ENCODE results near the gene TTC29. TPM values are rescaled to one million over a fixed set of nuclear protein-coding genes. Genes with fewer than 3 reads are reported as not detected.
A peak's percentile ranks its signal among the peaks of the same experiment; 100 is the strongest.
"Not testable (repeated sequence)": the region's sequence is repeated elsewhere in the genome, so short reads cannot be mapped to it uniquely, and the experiment has no call there.

The TTC29 gene
- total and polyA plus RNA-seq, 2 donors (not counting 1 experiment from before 2014, with no cell fraction given), result 0.03 TPM; not detected in 1

GRCh38 chr4:146742416-146742815 is 203.2 kb downstream of the TTC29 start:
- H3K9me3 ChIP-seq (ENCODE audit: control insufficient read depth, insufficient read depth, low read depth, low read length), result no peaks in the 10 kb centered on the region
- no peak overlapping the region for H3K9ac ChIP-seq (ENCODE audit: insufficient read depth, low read length)
- no peak overlapping the region for H2AFZ ChIP-seq (ENCODE audit: low read length)
- H3K79me2 ChIP-seq (ENCODE audit: control insufficient read depth, insufficient read depth, low read length), result no peaks in the 10 kb centered on the region
- no peak overlapping the region for H3K4me2 ChIP-seq (ENCODE audit: extremely low read depth, insufficient read depth, low read length)
- no peak overlapping the region for H3K4me3 ChIP-seq (replicated peaks in 1 of 4; ENCODE audit: control extremely low read depth in 1 of 4, insufficient read depth in 1 of 4, low read depth in 3 of 4, low read length in 4 of 4)
- no peaks in the 10 kb centered on the region for H3K36me3 ChIP-seq (ENCODE audit: control insufficient read depth, insufficient read depth, low read length)
- no peak overlapping the region for H3K27ac ChIP-seq (ENCODE audit: insufficient read depth, low read length)
- H3K4me1 ChIP-seq (ENCODE audit: control insufficient read depth, extremely low read depth, insufficient read depth, low read length), result no peaks in the 10 kb centered on the region
- no peaks in the 10 kb centered on the region for H4K20me1 ChIP-seq (ENCODE audit: control insufficient read depth, extremely low read depth, insufficient read depth, low read length)
- TF ChIP-seq, protein P1, sequence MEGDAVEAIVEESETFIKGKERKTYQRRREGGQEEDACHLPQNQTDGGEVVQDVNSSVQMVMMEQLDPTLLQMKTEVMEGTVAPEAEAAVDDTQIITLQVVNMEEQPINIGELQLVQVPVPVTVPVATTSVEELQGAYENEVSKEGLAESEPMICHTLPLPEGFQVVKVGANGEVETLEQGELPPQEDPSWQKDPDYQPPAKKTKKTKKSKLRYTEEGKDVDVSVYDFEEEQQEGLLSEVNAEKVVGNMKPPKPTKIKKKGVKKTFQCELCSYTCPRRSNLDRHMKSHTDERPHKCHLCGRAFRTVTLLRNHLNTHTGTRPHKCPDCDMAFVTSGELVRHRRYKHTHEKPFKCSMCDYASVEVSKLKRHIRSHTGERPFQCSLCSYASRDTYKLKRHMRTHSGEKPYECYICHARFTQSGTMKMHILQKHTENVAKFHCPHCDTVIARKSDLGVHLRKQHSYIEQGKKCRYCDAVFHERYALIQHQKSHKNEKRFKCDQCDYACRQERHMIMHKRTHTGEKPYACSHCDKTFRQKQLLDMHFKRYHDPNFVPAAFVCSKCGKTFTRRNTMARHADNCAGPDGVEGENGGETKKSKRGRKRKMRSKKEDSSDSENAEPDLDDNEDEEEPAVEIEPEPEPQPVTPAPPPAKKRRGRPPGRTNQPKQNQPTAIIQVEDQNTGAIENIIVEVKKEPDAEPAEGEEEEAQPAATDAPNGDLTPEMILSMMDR (conservative IDR thresholded peaks at IDR 0.05 in 1 of 2, IDR thresholded peaks at IDR 0.05 in 1 of 2; ENCODE audit: low read depth in 1 of 2, low read length in 2 of 2), result no peak
- no peak for TF ChIP-seq EZH2 (IDR thresholded peaks at IDR 0.05; ENCODE audit: low read length, missing control alignments)
- no peaks in the 10 kb centered on the region for H3K27me3 ChIP-seq (ENCODE audit: control insufficient read depth, insufficient read depth, low read length)
- DNase-seq (ENCODE audit: low read depth in 2 of 2), result peak in 1 of 2 donors; percentile 19

- Histone ChIP-seq H3K27me3 (ENCODE audit: control insufficient read depth, insufficient read depth, low read length) (no peaks in the 10 kb centered on the region), H3K4me3 (replicated peaks in 1 of 4; ENCODE audit: control extremely low read depth in 1 of 4, insufficient read depth in 1 of 4, low read depth in 3 of 4, low read length in 4 of 4) (no peak overlapping the region), H3K9ac (ENCODE audit: insufficient read depth, low read length) (no peak overlapping the region), H3K4me1 (ENCODE audit: control insufficient read depth, extremely low read depth, insufficient read depth, low read length) (no peaks in the 10 kb centered on the region), H4K20me1 (ENCODE audit: control insufficient read depth, extremely low read depth, insufficient read depth, low read length) (no peaks in the 10 kb centered on the region), H3K27ac (ENCODE audit: insufficient read depth, low read length) (no peak overlapping the region), H3K9me3 (ENCODE audit: control insufficient read depth, insufficient read depth, low read depth, low read length) (no peaks in the 10 kb centered on the region), H2AFZ (ENCODE audit: low read length) (no peak overlapping the region), H3K36me3 (ENCODE audit: control insufficient read depth, insufficient read depth, low read length) (no peaks in the 10 kb centered on the region), H3K79me2 (ENCODE audit: control insufficient read depth, insufficient read depth, low read length) (no peaks in the 10 kb centered on the region), H3K4me2 (ENCODE audit: extremely low read depth, insufficient read depth, low read length) (no peak overlapping the region)
- TF ChIP-seq, protein P1 (conservative IDR thresholded peaks at IDR 0.05 in 1 of 2, IDR thresholded peaks at IDR 0.05 in 1 of 2; ENCODE audit: low read depth in 1 of 2, low read length in 2 of 2), result no peak
- TF ChIP-seq EZH2 (IDR thresholded peaks at IDR 0.05; ENCODE audit: low read length, missing control alignments), result no peak
- DNase-seq (ENCODE audit: low read depth in 2 of 2), result no peak
Observed at GRCh38 chr4:146739182-146739581, 206.5 kb downstream of the TTC29 start.

GRCh38 chr4:146723519-146723918 is 222.1 kb downstream of the TTC29 start:
- not testable (repeated sequence) for H3K4me2 ChIP-seq (ENCODE audit: extremely low read depth, insufficient read depth, low read length); H3K27me3 ChIP-seq (ENCODE audit: control insufficient read depth, insufficient read depth, low read length); H3K4me1 ChIP-seq (ENCODE audit: control insufficient read depth, extremely low read depth, insufficient read depth, low read length); DNase-seq (ENCODE audit: low read depth in 2 of 2); H3K9me3 ChIP-seq (ENCODE audit: control insufficient read depth, insufficient read depth, low read depth, low read length); H3K4me3 ChIP-seq (replicated peaks in 1 of 4; ENCODE audit: control extremely low read depth in 1 of 4, insufficient read depth in 1 of 4, low read depth in 3 of 4, low read length in 4 of 4); H3K36me3 ChIP-seq (ENCODE audit: control insufficient read depth, insufficient read depth, low read length); H3K79me2 ChIP-seq (ENCODE audit: control insufficient read depth, insufficient read depth, low read length); H3K9ac ChIP-seq (ENCODE audit: insufficient read depth, low read length); H4K20me1 ChIP-seq (ENCODE audit: control insufficient read depth, extremely low read depth, insufficient read depth, low read length); H2AFZ ChIP-seq (ENCODE audit: low read length); H3K27ac ChIP-seq (ENCODE audit: insufficient read depth, low read length)

Data from fibroblast of lung (primary cell).